AG09319 (cell line): ENCODE data around the gene STK39.

Experiments used
- DNase-seq: peaks from one replicate; pipeline ENCODE4 v3.0.0-alpha.2; 2010; ENCODE audit warnings: low read depth; ENCODE audit errors: extremely low read depth
- CTCF ChIP-seq: IDR thresholded peaks from 2 replicates; pipeline ENCODE4 v1.5.1; 2011; ENCODE audit warnings: low read depth, mild to moderate bottlenecking, inconsistent platforms, low read length, moderate library complexity

STK39 gene

GRCh38 chr2:167908786-167909185 lies 338.6 kb downstream of the STK39 start:
- DNase-seq, result no peak
- TF ChIP-seq CTCF, result no peak

- no peak for TF ChIP-seq CTCF
- DNase-seq, result no peak
Observed at GRCh38 chr2:167905668-167906067, 341.7 kb downstream of the STK39 start.
